Mammary epithelial cell (primary cell): ENCODE data around the gene CACNA1D.

ENCODE experiments used
- CTCF ChIP-seq, 2 donors: IDR thresholded peaks in 1 of 2; conservative IDR thresholded peaks in 1 of 2; 2 replicates each; pipeline ENCODE4 v1.5.1; 2011 to 2012; ENCODE audit warnings: inconsistent platforms in 2 of 2, low read length in 2 of 2, mild to moderate bottlenecking in 2 of 2, control low read depth in 1 of 2, low read depth in 1 of 2; ENCODE audit not compliant: insufficient read depth in 1 of 2; ENCODE audit errors: extremely low read depth in 1 of 2
- EZH2 ChIP-seq: IDR thresholded peaks from 2 replicates; pipeline ENCODE4 v1.6.1; 2012; ENCODE audit warnings: low read length, inconsistent platforms, borderline replicate concordance

- TF ChIP-seq CTCF (conservative IDR thresholded peaks at IDR 0.05 in 1 of 2, IDR thresholded peaks at IDR 0.05 in 1 of 2; ENCODE audit: extremely low read depth in 1 of 2, insufficient read depth in 1 of 2, low read depth in 1 of 2, low read length in 2 of 2) = no peak
- TF ChIP-seq EZH2 = no peak
Observed at GRCh38 chr3:53590606-53591005, 96.2 kb downstream of the CACNA1D start.
